GM19193 (cell line): Measurements from ENCODE around the gene CCNL2.

ENCODE experiments used
- POLR2A ChIP-seq: IDR thresholded peaks from 4 replicates; pipeline ENCODE4 v1.6.1; 2011; ENCODE audit not compliant: insufficient read depth, insufficient read length; ENCODE audit errors: extremely low read depth

CCNL2 gene

DNA sequence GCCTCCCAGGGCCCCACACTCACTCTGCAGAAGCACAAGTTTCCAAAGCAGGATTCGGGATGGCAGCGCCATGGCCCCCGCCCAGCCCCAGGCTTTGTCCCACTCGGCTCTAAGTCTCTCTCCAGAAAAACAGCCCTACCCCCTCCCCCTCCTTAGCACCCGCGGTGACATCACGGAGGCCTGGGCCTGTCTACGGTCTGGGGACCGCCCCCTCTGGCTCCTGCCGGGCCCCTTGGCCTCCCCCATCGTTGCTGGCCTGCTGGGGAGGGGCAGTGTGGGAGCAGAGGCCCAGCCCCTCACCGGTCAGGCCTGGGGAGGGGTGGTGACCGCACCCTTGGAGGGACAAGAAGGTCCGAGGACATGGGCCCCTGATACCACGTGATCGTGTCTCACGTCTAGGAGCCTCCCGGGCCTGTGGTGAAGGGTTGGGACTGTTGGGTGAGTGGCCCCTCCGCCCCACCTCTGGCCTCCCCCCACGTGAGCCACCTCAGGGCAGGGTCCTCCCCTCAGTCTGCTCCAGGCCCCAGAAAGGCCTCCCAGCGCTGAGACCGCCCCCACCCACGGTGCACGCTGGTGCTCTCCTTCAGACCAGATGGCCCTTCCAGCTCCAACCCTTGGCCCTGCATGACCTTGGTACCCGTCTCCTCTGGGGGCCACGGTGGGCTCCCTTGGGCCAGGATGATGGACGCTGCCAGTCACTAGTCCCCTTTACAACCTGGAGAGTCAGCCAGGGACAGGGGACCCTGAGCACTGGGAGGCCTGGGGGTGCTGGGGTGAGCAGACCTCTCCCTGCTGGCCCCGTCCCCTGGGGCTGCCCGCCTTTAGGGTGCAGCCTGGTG lies 40.5 kb downstream of the CCNL2 start, which contains the start of gene MXRA8:
TSS of gene MXRA8 (minus strand) at position 123 of the 839 bp plus-strand sequence. CDS start at position 72, 51 bp downstream.
- no peak for TF ChIP-seq POLR2A

DNA sequence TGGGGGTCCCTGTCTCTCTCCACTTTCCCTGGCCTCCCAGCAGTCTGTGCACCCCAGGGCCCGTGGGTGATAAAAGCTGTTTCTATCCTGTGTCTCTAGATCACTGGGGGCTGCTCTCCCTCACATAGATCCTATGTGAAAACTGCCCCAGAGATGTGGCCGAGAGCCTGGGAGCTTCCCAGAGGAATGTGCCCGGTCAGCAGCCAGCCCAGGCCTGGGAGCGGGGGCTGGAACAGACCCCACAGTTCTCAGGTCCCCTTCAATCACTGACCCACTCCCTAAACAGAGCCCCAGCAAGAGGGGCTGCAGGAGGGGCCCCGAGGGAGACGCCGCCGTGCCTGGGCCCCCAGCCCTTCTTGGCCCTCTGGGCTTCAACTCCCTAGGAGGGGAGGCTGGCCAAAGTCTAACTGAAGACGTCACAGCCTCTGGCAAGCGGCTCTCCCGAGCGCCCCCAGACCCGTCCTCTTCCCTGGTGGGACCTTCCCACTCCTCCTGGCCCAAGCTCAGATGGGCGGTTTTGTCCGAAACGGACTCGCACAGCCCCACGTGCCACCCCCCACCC lies 41.2 kb downstream of the CCNL2 start:
- no peak for TF ChIP-seq POLR2A

DNA sequence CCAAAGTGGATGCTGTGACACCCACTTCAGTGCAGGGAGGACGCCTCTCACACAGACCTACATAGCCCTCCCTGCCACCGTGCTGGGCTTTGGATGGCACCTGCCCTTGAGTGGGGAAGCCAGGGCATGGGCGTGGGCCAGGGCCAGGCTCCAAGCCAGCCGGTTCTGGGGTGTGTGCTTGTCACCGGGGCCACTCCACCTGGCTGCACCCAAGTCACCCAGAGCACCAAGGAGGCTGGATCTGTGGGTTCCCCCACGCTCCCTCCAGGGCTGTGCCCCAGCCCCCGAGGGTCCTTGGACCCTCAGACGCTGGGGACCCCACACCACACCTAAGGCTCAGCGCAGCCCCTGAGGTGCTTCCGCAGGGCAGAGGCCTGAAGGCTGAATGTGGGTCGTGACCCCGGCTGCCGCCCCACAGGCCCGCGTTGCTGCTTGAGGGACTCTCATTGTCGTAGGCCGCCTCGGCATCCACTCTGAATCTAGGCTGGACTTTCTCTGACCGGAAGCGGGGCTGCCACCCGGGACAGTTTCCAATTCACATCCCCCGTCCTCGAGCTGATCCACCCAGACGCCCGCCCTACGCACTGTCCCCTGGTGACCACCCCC lies 42.2 kb downstream of the CCNL2 start:
- no peak for TF ChIP-seq POLR2A

DNA sequence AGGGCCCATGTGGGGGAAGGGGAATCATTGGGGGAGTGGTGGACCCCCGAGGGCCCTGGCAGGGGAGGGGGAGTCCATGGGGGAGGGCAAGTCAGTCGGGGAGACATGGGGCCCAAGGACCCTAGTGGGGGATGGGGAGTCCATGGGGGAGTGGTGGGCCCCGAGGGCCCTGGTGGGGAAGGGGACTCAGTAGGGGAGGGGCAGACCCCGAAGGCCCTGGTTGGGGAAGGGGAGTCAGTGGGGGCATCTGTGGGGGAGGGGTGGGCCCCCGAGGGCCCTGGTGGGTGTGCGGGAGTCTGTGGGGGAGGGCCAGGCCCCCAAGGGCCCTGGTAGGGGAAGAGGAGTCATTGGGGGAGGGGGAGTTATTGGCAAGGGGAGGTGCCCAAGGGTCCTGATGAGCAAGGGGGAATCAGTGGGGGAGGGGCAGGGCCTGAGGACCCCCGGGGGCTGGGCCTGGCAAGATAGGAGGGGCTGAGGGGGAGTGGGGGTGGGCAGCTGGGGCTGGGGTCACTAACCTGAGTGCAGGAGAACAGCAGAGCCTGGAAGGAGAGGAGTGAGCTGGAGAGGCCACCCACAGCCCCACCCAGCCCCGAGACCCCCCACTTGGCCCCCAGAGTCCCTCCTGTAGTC lies 42.9 kb downstream of the CCNL2 start:
- TF ChIP-seq POLR2A, result no peak

DNA sequence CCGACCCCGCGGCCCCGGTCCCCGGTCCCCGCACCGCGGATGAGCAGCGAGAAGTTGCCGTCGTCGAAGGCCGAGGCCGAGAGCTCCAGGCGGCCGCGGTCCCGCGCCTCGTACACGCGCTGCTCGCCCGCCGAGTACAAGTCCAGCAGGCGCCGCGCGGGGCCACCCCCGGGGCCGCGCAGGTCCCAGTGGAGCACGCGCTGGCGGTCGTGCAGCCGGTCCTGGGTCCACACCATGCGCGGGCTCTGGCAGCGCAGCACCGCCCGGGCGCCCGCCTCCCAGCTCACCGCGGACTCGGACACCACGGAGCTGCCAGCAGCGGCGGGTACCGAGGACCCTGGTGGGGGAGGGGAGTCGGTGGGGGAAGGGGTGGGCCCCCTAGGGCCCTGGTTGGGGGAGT lies 43.7 kb downstream of the CCNL2 start:
- no peak for TF ChIP-seq POLR2A

DNA sequence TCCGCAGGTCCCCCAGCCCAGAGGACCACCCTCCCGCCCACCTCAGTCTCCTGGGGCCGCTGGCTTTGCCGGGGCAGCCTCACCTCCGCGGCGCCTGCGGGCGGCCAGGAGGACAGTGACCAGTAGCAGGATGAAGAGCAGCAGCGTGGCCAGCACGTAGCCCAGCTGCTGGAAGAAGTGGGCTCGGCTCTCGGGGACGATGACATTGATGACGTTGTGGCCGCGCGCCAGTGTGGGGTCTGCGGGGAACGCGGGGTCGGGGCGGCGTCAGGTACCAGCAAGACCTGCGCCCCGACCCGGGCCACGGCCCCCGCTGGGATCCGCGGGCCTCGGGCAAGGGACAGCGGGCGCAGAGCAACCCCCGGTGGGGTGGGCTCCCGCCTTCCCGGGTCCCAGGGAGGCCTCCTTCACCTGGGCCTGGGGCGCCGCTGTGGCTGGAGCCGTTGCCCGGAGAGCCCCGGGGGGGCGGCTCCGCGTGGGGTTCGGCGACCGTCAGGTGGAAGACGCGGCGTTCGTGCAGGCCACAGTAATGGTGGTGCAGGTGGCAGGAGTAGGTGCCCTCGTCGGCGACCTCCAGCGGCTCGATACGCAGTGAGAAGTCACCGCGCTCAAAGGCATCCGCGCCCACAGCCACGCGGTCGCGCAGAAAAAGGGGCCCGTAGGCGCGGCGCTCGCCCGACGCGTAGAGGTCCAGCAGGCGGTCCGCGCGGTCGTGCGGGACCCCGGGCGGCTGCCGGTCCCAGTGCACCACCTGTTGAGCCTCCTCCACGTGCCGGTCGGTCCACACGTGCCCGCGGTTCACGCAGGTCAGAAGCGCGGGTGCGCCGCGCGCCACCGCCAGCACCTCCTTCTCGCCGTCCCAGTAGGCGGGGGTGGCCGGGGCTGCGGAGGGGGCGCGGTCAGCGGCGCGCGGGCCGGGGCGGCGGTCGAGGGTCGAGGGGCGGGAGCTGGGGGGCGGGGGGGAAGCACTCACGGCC lies 44.6 kb downstream of the CCNL2 start:
- no peak for TF ChIP-seq POLR2A

DNA sequence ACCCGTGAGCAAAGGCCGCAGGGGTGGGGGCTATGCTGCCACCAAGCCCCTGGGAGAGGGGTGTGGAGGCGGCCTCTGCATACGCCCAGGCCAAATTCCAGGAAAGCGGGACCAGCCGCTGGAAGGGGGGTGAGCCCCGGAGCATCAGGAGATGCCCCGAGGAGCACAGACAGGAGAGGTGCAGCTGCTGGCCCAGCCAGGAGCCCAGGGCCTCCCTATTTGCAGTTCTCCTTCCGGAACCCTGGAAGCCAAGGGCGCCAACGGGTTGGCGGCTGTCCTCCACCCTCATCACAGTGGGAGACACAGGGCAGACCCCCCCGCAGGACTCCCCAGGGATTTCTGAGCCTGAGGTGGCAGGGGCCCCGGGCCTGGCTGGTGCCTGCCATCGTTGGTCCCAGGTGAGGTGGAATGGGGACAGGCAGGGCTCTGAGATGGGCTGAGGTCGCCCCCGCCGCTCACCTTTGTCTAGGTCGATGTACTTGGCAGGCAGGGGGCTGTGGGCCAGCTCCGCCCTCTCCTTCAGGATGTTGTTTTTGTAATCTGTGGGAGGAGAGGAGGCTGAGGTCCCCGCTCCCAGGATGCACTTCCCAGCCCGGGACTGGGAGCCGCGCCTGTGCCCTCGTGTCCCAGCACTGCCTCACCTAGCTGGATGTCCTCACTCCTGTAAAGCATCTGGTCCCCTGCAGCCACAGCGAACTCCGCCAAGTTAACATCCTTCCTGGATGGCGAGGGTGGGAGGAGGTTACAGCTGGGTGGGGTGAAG lies 45.6 kb downstream of the CCNL2 start:
- TF ChIP-seq POLR2A, result no peak

DNA sequence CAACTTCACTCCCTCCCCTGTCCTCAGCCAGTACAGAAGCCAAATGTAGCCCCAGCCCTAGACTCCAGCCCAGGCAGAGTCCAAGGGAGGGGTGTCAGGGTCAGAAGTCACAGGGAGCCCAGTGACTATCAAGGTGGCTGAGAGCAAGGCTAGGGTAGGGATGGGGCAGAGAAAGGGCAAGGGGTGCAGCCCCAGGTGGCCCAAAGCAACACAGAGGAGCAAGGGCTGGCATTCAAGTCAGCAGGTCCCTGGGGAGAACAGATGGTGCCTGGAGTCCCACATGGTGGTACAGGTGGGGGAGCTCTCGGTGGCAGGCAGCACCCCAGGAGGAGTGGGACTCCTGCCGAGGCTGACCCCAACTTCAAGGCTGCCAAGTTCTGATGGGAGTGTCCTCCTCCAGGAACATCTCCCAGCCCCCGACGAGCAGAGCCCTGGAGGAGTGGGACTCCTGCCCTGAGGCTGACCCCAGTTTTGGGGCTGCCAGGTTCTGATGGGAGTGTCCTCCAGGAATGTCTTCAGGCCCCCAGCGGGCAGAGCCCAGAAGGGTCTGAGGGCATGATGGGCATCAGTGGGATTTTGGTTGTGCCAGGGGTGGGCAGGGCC lies 46.2 kb downstream of the CCNL2 start:
- TF ChIP-seq POLR2A, result no peak

DNA sequence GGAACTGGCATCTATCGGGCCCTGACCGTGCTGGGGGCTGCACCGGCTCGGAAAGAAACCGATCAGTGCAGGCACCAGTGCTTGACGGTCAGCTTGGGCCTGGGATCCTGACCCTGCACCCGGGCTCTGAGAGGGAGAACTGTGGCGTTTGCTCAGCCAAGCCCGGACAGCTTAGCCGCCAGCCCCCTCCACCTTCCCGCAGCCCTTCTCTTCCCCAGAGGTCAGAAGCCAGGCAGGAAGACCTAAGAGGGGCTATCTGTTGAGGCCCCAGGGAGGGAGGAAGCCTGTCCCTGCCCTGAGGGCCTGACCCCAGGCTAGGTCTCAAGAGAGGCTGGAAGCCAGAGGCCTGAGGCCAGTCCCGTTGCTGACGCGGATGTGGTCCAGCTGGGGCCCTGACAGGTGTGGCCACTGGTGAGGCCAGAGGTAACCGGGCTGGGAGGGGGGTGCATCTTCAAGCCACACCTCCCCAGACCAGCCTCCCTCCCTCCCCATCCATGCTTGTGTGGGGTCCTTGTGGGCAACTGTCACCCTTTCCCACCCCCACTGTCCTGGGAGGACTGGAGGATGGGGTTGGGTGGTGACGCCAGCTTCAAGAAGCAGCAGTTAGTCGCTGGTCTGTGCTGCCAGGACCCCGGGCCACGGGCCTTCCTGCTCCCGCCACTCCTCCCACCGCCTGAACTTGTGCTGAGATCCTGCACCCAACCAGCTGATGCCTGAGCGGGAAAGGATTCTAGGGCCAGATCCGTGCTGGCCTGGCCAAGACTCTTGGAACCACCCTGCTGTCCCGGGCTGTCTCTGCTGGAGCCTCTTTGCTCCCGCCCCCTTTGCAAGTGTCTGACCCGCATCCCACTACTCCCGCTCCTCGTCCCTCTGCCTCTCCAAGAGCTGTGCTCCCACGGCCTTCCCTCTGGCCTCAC lies 47.4 kb downstream of the CCNL2 start:
- no peak for TF ChIP-seq POLR2A

DNA sequence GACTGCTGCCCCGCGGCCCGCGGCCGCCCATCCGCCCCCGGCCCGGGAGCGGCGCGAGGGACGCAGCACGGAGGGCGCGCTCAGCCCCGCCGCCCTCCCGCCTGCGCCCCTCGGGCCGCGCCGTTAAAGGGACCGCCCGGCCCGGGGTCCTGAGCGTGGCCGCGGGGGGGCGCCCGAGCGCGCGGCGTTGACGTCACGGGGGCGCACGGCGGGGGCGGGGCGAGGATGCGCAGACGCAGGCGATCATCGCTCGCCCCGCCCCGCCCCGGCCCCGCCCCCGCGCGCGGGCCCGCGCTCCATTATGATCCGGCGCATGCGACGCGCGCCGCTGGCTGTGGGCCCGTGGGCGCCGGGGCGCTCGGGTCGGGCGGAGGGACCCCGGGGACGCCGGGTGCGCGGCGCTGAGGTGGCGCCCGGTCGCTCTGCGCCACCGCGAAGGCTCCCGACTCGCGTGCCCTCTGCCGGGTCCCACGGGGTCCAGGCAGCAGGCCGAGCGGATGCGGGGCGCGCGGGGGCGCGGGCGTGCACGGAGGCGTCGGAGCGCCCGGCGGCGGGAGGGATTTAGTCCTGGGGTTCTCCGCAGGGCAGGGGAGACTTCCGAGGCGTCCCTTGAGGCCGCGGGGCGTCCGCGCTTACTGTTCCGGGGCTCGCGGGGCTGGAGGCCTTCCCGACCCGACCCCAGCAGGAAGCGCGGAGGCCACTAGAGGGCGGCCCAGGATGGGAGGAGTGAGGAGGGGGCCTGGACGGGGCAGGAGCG lies 49.7 kb downstream of the CCNL2 start, which contains the start of gene DVL1:
TSS of gene DVL1 (minus strand) at position 163 of the 757 bp plus-strand sequence. CDS start 353 bp downstream, outside the sequence.
- TF ChIP-seq POLR2A, result peak; percentile 70
